Glutamatergic neuron (in vitro differentiated cells): ENCODE data around the gene ADAP1. TPM values are rescaled to one million over a fixed set of nuclear protein-coding genes. Genes with fewer than 3 reads are reported as not detected.
A peak's percentile ranks its signal among the peaks of the same experiment; 100 is the strongest.

Experiments
- DNase-seq: peaks from one replicate; pipeline ENCODE4 v3.0.0; 2022
- H3K27ac Mint-ChIP-seq: one replicate; pipeline ENCODE4 v1.8.0; 2020; ENCODE audit warnings: mild to moderate bottlenecking, mixed read lengths, inconsistent platforms; ENCODE audit not compliant: unreplicated experiment
- H3K27me3 Mint-ChIP-seq: one replicate; pipeline ENCODE4 v1.8.0; 2020; ENCODE audit warnings: mild to moderate bottlenecking, moderate library complexity, mixed read lengths, inconsistent platforms; ENCODE audit not compliant: unreplicated experiment
- H3K36me3 Mint-ChIP-seq: one replicate; pipeline ENCODE4 v1.8.0; 2020; ENCODE audit warnings: mild to moderate bottlenecking, mixed read lengths, inconsistent platforms; ENCODE audit not compliant: unreplicated experiment
- H3K4me1 Mint-ChIP-seq: one replicate; pipeline ENCODE4 v1.8.0; 2020; ENCODE audit warnings: mild to moderate bottlenecking, low read depth, mixed read lengths, inconsistent platforms; ENCODE audit not compliant: unreplicated experiment
- H3K4me3 Mint-ChIP-seq: one replicate; pipeline ENCODE4 v1.8.0; 2020; ENCODE audit warnings: mild to moderate bottlenecking, mixed read lengths, inconsistent platforms; ENCODE audit not compliant: unreplicated experiment
- H3K9me3 Mint-ChIP-seq: one replicate; pipeline ENCODE4 v1.8.0; 2020; ENCODE audit warnings: mild to moderate bottlenecking, moderate library complexity, mixed read lengths, inconsistent platforms; ENCODE audit not compliant: unreplicated experiment
- total RNA-seq: library from RNA; stranded (reverse); fragmentation: NEBNext Ultra II Directional; extraction: Animal tissue kit (Norgen Biotek cat#: 25700); gene quantifications from one replicate; pipeline ENCODE4 v1.2.1, GENCODE V29; 2021; ENCODE audit not compliant: unreplicated experiment
- TF ChIP-seq, protein P1 (sequence below): fragments of 200-600 bp; sonication (generic); IDR thresholded peaks from one replicate; pipeline ENCODE4 v1.5.0; 2021; ENCODE audit not compliant: partially characterized antibody, unreplicated experiment

The ADAP1 gene
- total RNA-seq, 1 donor from 2014 or later = 61.1 TPM

GRCh38 chr7:977326-978048 is 23.0 kb upstream of the ADAP1 start:
- Mint-ChIP-seq H3K27me3 (peaks cover 11% of the 10 kb centered on the region), H3K4me1 (peaks cover 10% of the 10 kb centered on the region), H3K27ac (peak overlapping the region; percentile 62), H3K4me3 (no peak overlapping the region), H3K9me3 (peaks cover 13% of the 10 kb centered on the region), H3K36me3 (no peaks in the 10 kb centered on the region)
- TF ChIP-seq, protein P1, sequence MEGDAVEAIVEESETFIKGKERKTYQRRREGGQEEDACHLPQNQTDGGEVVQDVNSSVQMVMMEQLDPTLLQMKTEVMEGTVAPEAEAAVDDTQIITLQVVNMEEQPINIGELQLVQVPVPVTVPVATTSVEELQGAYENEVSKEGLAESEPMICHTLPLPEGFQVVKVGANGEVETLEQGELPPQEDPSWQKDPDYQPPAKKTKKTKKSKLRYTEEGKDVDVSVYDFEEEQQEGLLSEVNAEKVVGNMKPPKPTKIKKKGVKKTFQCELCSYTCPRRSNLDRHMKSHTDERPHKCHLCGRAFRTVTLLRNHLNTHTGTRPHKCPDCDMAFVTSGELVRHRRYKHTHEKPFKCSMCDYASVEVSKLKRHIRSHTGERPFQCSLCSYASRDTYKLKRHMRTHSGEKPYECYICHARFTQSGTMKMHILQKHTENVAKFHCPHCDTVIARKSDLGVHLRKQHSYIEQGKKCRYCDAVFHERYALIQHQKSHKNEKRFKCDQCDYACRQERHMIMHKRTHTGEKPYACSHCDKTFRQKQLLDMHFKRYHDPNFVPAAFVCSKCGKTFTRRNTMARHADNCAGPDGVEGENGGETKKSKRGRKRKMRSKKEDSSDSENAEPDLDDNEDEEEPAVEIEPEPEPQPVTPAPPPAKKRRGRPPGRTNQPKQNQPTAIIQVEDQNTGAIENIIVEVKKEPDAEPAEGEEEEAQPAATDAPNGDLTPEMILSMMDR = no peak
- DNase-seq = no peak

GRCh38 chr7:976901-977325 is 22.4 kb upstream of the ADAP1 start:
- H3K27me3 Mint-ChIP-seq = peaks cover 6% of the 10 kb centered on the region
- no peak for DNase-seq
- H3K27ac Mint-ChIP-seq = no peak overlapping the region
- H3K4me3 Mint-ChIP-seq = no peak overlapping the region
- TF ChIP-seq, protein P1 = no peak
- H3K9me3 Mint-ChIP-seq = peaks cover 10% of the 10 kb centered on the region
- H3K36me3 Mint-ChIP-seq = no peaks in the 10 kb centered on the region
- H3K4me1 Mint-ChIP-seq = peaks cover 16% of the 10 kb centered on the region

DNA sequence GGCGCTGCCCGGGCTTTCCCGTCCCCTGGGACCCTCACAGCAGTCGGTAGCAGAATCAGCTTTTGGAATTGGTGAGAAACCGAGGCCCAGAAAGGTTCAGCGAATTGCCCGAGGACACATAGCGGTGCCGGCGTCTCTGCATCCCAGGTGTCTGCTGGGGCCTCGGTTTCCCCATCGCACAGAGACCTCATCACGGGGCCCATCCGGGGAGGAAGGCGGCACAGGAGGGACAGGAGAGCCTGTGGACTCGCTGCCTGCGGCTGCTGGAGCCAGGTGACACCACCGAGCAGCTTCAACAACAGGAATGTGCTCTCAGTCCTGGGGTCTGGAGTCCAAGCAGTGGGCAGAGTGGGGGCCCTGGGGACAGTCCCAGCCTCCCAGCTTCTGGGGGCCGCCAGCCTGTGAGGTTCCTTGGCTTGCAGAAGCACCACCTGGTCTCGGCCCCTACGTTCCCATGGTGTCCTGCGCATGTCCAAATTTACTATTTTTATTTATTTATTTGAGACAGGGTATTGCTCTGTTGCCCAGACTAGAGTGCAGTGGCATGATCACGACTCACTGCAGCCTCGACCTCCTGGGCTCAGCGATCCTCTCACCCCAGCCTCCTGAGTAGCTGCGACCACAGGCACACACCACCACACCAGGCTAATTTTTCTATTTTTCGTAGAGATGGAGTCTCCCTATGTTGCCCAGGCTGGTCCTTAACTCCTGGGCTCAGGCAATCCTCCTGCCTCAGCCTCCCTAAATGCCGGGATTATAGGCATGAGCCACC is 21.4 kb upstream of the ADAP1 start:
- DNase-seq = no peak
- peaks cover under 1% of the 10 kb centered on the region for H3K27me3 Mint-ChIP-seq
- H3K4me3 Mint-ChIP-seq = no peak overlapping the region
- H3K4me1 Mint-ChIP-seq = peaks cover 23% of the 10 kb centered on the region
- no peak overlapping the region for H3K27ac Mint-ChIP-seq
- peaks cover 5% of the 10 kb centered on the region for H3K9me3 Mint-ChIP-seq
- TF ChIP-seq, protein P1 = no peak
- H3K36me3 Mint-ChIP-seq = no peaks in the 10 kb centered on the region

DNA sequence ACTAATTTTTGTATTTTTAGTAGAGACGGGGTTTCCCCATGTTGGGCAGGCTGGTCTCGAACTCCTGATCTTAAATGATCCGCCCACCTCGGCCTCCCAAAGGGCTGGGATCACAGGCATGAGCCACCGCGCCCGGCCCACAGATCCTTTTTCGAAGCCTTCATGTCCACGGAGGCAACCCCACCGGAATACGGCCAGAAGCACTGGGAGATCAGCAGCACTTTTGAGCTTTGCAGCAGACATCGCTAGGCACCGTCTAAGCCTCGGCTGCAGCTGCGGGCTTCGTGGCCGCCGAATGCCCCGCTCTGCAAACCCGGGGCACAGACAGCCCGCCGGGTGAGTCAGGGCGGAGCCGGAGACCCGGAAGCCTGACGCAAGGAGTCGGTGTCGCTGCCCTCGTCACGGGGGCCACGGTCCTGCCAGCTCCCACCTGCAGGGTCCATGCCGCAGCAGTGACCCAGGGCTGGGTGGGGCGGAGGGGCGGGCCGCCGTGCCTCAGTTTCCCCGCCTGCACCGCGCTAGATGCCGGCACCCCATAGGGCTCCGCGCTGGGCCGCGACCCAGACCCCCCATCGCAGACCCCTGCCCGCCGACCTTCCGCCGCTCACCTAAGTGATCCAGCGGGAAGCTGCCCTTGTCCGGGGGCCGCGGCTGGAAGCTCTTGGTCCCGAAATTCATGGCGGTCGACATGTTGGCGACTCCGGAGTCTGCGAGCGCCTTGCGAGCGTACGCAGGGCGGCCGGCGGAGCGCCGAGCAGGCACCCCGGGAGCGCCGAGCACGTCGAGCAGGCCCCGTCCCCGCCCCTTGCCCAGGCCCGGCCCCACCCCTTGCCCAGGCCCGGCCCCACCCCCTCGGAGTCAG is 20.6 kb upstream of the ADAP1 start, which contains the start of gene COX19:
Gene COX19, minus strand, starts transcription at position 730 of the 862 bp plus-strand sequence. Its CDS starts 40 bp downstream, at position 690.
- peak within 1 kb of the TSS; percentile 82 for H3K27ac Mint-ChIP-seq

More for the DNA sequence above, 20.6 kb upstream of the ADAP1 start, which contains the start of gene COX19:
- H3K4me1 Mint-ChIP-seq = peaks cover 21% of the 10 kb centered on the region
- peak within 1 kb of the TSS; percentile 95 for H3K4me3 Mint-ChIP-seq
- TF ChIP-seq, protein P1 = no peak
- H3K9me3 Mint-ChIP-seq = peaks cover 5% of the 10 kb centered on the region
- no peaks in the 10 kb centered on the region for H3K27me3 Mint-ChIP-seq
- no peaks in the 10 kb centered on the region for H3K36me3 Mint-ChIP-seq
- peak; percentile 93 for DNase-seq
